SU-DHL-6 (cell line): Measurements from ENCODE around the gene NDC1.

Experiments
- H2AFZ ChIP-seq: fragments of 200-600 bp; sonication (generic); 2 replicates; pipeline ENCODE4 v1.6.1; 2014; ENCODE audit warnings: low read depth, mild to moderate bottlenecking, moderate library complexity, mixed read lengths, antibody characterized with exemption, low read length; ENCODE audit not compliant: severe bottlenecking
- H3F3A ChIP-seq: fragments of 200-600 bp; shearing (Covaris generic); 2 replicates; pipeline ENCODE4 v1.6.0; 2016; ENCODE audit warnings: antibody characterized with exemption, mild to moderate bottlenecking; ENCODE audit not compliant: insufficient read depth
- H3K27ac ChIP-seq: fragments of 200-600 bp; sonication (generic); 2 replicates; pipeline ENCODE4 v1.5.1; 2016; ENCODE audit warnings: low read depth, mild to moderate bottlenecking, low read length, moderate library complexity, mixed read lengths
- H3K27me3 ChIP-seq: fragments of 200-600 bp; sonication (generic), shearing (Covaris generic); 2 replicates; pipeline ENCODE4 v1.6.0; 2014; ENCODE audit warnings: mild to moderate bottlenecking, low read length
- H3K36me3 ChIP-seq: fragments of 200-600 bp; sonication (generic); 2 replicates; pipeline ENCODE4 v1.6.1; 2014; ENCODE audit warnings: mild to moderate bottlenecking, low read length, mixed read lengths
- H3K4me2 ChIP-seq: fragments of 300-600, 200-600 bp; shearing (Covaris generic), sonication (generic); 2 replicates; pipeline ENCODE4 v1.6.0; 2014; ENCODE audit warnings: low read length, low read depth, mild to moderate bottlenecking; ENCODE audit not compliant: poor library complexity, severe bottlenecking
- H3K4me3 ChIP-seq: fragments of 200-600 bp; sonication (generic); 2 replicates; pipeline ENCODE4 v1.5.1; 2014; ENCODE audit warnings: antibody characterized with exemption, low read length, mild to moderate bottlenecking, mixed read lengths; ENCODE audit not compliant: insufficient read depth, poor library complexity, severe bottlenecking
- H3K79me2 ChIP-seq: fragments of 200-600 bp; sonication (generic); 2 replicates; pipeline ENCODE4 v1.6.1; 2014; ENCODE audit warnings: mild to moderate bottlenecking, low read length, moderate library complexity; ENCODE audit not compliant: insufficient read depth
- H3K9ac ChIP-seq: fragments of 200-600 bp; sonication (generic); 2 replicates; pipeline ENCODE4 v1.7.0; 2014; ENCODE audit warnings: mild to moderate bottlenecking, low read length
- H3K9me2 ChIP-seq: fragments of 200-600 bp; sonication (generic); replicated peaks from 2 replicates; pipeline ENCODE4 v1.6.1; 2014; ENCODE audit warnings: low read length; ENCODE audit not compliant: insufficient read depth
- H3K9me3 ChIP-seq: fragments of 200-600 bp; sonication (generic); 2 replicates; pipeline ENCODE4 v1.6.1; 2014; ENCODE audit warnings: low read length, mixed read lengths; ENCODE audit not compliant: insufficient read depth
- H4K20me1 ChIP-seq: fragments of 200-600 bp; sonication (generic); 2 replicates; pipeline ENCODE4 v1.6.1; 2014; ENCODE audit warnings: low read depth, mild to moderate bottlenecking, antibody characterized with exemption, low read length, moderate library complexity, mixed read lengths
- CTCF ChIP-seq: fragments of 200-600 bp; sonication (generic); IDR thresholded peaks from one replicate; pipeline ENCODE4 v1.5.1; 2017; ENCODE audit warnings: antibody characterized with exemption, mild to moderate bottlenecking, low read length, moderate library complexity; ENCODE audit not compliant: insufficient read depth, poor library complexity, severe bottlenecking
- EZH2phosphoT487 ChIP-seq: fragments of 200-600 bp; sonication (generic), shearing (Covaris generic); conservative IDR thresholded peaks from 2 replicates; pipeline ENCODE4 v1.6.1; 2018; ENCODE audit warnings: mild to moderate bottlenecking, antibody characterized with exemption, low read length, moderate library complexity, mixed read lengths

NDC1 gene

GRCh38 chr1:53752281-53752680 lies 85.8 kb downstream of the NDC1 start:
- Histone ChIP-seq H3K9me2 (no peaks in the 10 kb centered on the region), H3K27ac (no peak overlapping the region), H3K9ac (no peak overlapping the region), H4K20me1 (no peaks in the 10 kb centered on the region), H3K4me2 (no peak overlapping the region), H3K27me3 (no peaks in the 10 kb centered on the region), H3K36me3 (no peaks in the 10 kb centered on the region), H3K9me3 (no peaks in the 10 kb centered on the region), H3K4me3 (no peak overlapping the region), H3K79me2 (no peaks in the 10 kb centered on the region), H3F3A (no peaks in the 10 kb centered on the region), H2AFZ (no peak overlapping the region)
- TF ChIP-seq CTCF (no peak), EZH2phosphoT487 (no peak)

- peaks cover 4% of the 10 kb centered on the region for H3K9me3 ChIP-seq
- no peak overlapping the region for H2AFZ ChIP-seq
- H3K9ac ChIP-seq: no peak overlapping the region
Measured at GRCh38 chr1:53747841-53748240, 90.3 kb downstream of the NDC1 start.

GRCh38 chr1:53740621-53741105 lies 97.4 kb downstream of the NDC1 start:
- H3F3A ChIP-seq: no peaks in the 10 kb centered on the region
- no peaks in the 10 kb centered on the region for H3K9me2 ChIP-seq
- no peaks in the 10 kb centered on the region for H3K79me2 ChIP-seq
- no peak overlapping the region for H3K4me3 ChIP-seq
- no peak overlapping the region for H3K9ac ChIP-seq
- H3K27ac ChIP-seq: no peak overlapping the region
- no peak overlapping the region for H3K4me2 ChIP-seq
- H2AFZ ChIP-seq: no peak overlapping the region
- no peaks in the 10 kb centered on the region for H4K20me1 ChIP-seq
- H3K27me3 ChIP-seq: no peaks in the 10 kb centered on the region
- TF ChIP-seq CTCF (no peak), EZH2phosphoT487 (no peak)
- H3K36me3 ChIP-seq: no peaks in the 10 kb centered on the region
- H3K9me3 ChIP-seq: peaks cover 6% of the 10 kb centered on the region

More at GRCh38 chr1:53747841-53748240, 90.3 kb downstream of the NDC1 start:
- no peaks in the 10 kb centered on the region for H3K9me2 ChIP-seq
- TF ChIP-seq CTCF: no peak
- TF ChIP-seq EZH2phosphoT487: no peak
- no peak overlapping the region for H3K27ac ChIP-seq
- no peaks in the 10 kb centered on the region for H3K36me3 ChIP-seq
- H4K20me1 ChIP-seq: no peaks in the 10 kb centered on the region
- H3K27me3 ChIP-seq: no peaks in the 10 kb centered on the region
- no peak overlapping the region for H3K4me2 ChIP-seq
- H3K79me2 ChIP-seq: no peaks in the 10 kb centered on the region
- no peak overlapping the region for H3K4me3 ChIP-seq
- no peaks in the 10 kb centered on the region for H3F3A ChIP-seq
